ENCODE results near the gene KIF21B. TPM values are rescaled to one million over a fixed set of nuclear protein-coding genes. Genes with fewer than 3 reads are reported as not detected.

The KIF21B gene
- total and polyA plus RNA-seq, 2 experiments from 2014 or later, result 4.6 to 34.3 TPM

GRCh38 chr1:200975458-200975857, 48.1 kb downstream of the KIF21B start:
- Histone ChIP-seq H3K9me2 (ENCODE audit: insufficient read depth) (no peaks in the 10 kb centered on the region), H3K79me2 (replicated peaks; ENCODE audit: insufficient read depth) (no peaks in the 10 kb centered on the region), H2AFZ (no peak overlapping the region), H3F3A (replicated peaks; ENCODE audit: low read depth) (no peaks in the 10 kb centered on the region), H3K4me2 (no peak overlapping the region), H3K27me3 (ENCODE audit: insufficient read depth) (no peaks in the 10 kb centered on the region), H3K4me1 (ENCODE audit: insufficient read depth) (no peaks in the 10 kb centered on the region), H3K4me3 (no peak overlapping the region), H3K36me3 (ENCODE audit: insufficient read depth) (peaks cover 14% of the 10 kb centered on the region), H4K20me1 (replicated peaks; ENCODE audit: insufficient read depth) (peaks cover 2% of the 10 kb centered on the region; the same call in 1 of the 2 replicates), H3K27ac (ENCODE audit: low read depth) (no peak overlapping the region)
- Mint-ChIP-seq H3K4me1 (peaks cover 4% of the 10 kb centered on the region; the same call in 1 of the 3 replicates), H3K27ac (no peak overlapping the region), H3K4me3 (no peak overlapping the region), H3K27me3 (ENCODE audit: insufficient read depth, low read depth, poor library complexity) (peaks cover 4% of the 10 kb centered on the region), H3K36me3 (ENCODE audit: low read depth) (peaks cover 26% of the 10 kb centered on the region), H3K9me3 (peaks cover 9% of the 10 kb centered on the region; the same call in 2 of the 3 replicates)
- TF ChIP-seq ZNF114 (CRISPR knock-in tag; IDR thresholded peaks at IDR 0.05), result no peak
- no peak for TF ChIP-seq ZNF331 (CRISPR knock-in tag; IDR thresholded peaks at IDR 0.05; ENCODE audit: low read depth)
- TF ChIP-seq JUNB (IDR thresholded peaks at IDR 0.05; ENCODE audit: unreplicated experiment), result no peak
- TF ChIP-seq EZH2 (IDR thresholded peaks at IDR 0.05; ENCODE audit: low read depth, unreplicated experiment), result no peak
- TF ChIP-seq, protein P1, sequence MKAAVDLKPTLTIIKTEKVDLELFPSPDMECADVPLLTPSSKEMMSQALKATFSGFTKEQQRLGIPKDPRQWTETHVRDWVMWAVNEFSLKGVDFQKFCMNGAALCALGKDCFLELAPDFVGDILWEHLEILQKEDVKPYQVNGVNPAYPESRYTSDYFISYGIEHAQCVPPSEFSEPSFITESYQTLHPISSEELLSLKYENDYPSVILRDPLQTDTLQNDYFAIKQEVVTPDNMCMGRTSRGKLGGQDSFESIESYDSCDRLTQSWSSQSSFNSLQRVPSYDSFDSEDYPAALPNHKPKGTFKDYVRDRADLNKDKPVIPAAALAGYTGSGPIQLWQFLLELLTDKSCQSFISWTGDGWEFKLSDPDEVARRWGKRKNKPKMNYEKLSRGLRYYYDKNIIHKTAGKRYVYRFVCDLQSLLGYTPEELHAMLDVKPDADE (IDR thresholded peaks at IDR 0.05), result no peak
- no peak for TF ChIP-seq REST (IDR thresholded peaks at IDR 0.05; ENCODE audit: unreplicated experiment)
- no peak for TF ChIP-seq CREB1 (CRISPR knock-in tag; IDR thresholded peaks at IDR 0.05; ENCODE audit: low read depth)
- no peak for DNase-seq (ENCODE audit: low spot score)
- ATAC-seq, result no peak

- no peaks in the 10 kb centered on the region for H3K79me2 ChIP-seq (replicated peaks; ENCODE audit: insufficient read depth)
- H3K9me2 ChIP-seq (ENCODE audit: insufficient read depth), result no peaks in the 10 kb centered on the region
- H3K27me3 Mint-ChIP-seq (ENCODE audit: insufficient read depth, low read depth, poor library complexity), result peaks cover 2% of the 10 kb centered on the region
- ATAC-seq (no peak), DNase-seq (ENCODE audit: low spot score) (no peak)
- H3K36me3 ChIP-seq (ENCODE audit: insufficient read depth), result peaks cover 7% of the 10 kb centered on the region; the same call in 1 of the 2 replicates
- peaks cover 4% of the 10 kb centered on the region; the same call in 1 of the 3 replicates for H3K4me1 Mint-ChIP-seq
- H3K4me3 ChIP-seq, result no peak overlapping the region
- no peak overlapping the region for H2AFZ ChIP-seq
- peaks cover 19% of the 10 kb centered on the region for H3K36me3 Mint-ChIP-seq (ENCODE audit: low read depth)
- no peak overlapping the region for H3K4me2 ChIP-seq
- no peak overlapping the region for H3K27ac Mint-ChIP-seq
- H3F3A ChIP-seq (replicated peaks; ENCODE audit: low read depth), result no peaks in the 10 kb centered on the region
- no peak overlapping the region for H3K4me3 Mint-ChIP-seq
- no peak overlapping the region for H3K27ac ChIP-seq (ENCODE audit: low read depth)
- H3K9me3 Mint-ChIP-seq, result peaks cover 1% of the 10 kb centered on the region; the same call in 2 of the 3 replicates
- no peaks in the 10 kb centered on the region; the same call in 1 of the 2 replicates for H4K20me1 ChIP-seq (replicated peaks; ENCODE audit: insufficient read depth)
- H3K27me3 ChIP-seq (ENCODE audit: insufficient read depth), result no peaks in the 10 kb centered on the region
- H3K4me1 ChIP-seq (ENCODE audit: insufficient read depth), result no peaks in the 10 kb centered on the region
- no peak for TF ChIP-seq POLR2AphosphoS5 (IDR thresholded peaks at IDR 0.05; ENCODE audit: low read depth)
- TF ChIP-seq ZNF114 (CRISPR knock-in tag; IDR thresholded peaks at IDR 0.05), result no peak
- TF ChIP-seq JUNB (IDR thresholded peaks at IDR 0.05; ENCODE audit: unreplicated experiment), result no peak
- no peak for TF ChIP-seq REST (IDR thresholded peaks at IDR 0.05; ENCODE audit: unreplicated experiment)
- TF ChIP-seq EZH2 (IDR thresholded peaks at IDR 0.05; ENCODE audit: low read depth, unreplicated experiment), result no peak
- no peak for TF ChIP-seq NANOG (IDR thresholded peaks at IDR 0.05; ENCODE audit: borderline replicate concordance)
- TF ChIP-seq, protein P1 (IDR thresholded peaks at IDR 0.05), result no peak
Observed at GRCh38 chr1:200974711-200975110, 48.8 kb downstream of the KIF21B start.

Data from GM23338 (cell line).